GM20431 (cell line): Measurements from ENCODE around the gene LEKR1.

ENCODE experiments used
- in situ Hi-C: fragments of 300-500 bp; cut with MseI, MboI; formaldehyde crosslinking; loops from one replicate; pipeline ENCODE4 v1.15.0; 2020; ENCODE audit warnings: low sequenced_read_pairs; ENCODE audit not compliant: unreplicated experiment

The LEKR1 gene

DNA sequence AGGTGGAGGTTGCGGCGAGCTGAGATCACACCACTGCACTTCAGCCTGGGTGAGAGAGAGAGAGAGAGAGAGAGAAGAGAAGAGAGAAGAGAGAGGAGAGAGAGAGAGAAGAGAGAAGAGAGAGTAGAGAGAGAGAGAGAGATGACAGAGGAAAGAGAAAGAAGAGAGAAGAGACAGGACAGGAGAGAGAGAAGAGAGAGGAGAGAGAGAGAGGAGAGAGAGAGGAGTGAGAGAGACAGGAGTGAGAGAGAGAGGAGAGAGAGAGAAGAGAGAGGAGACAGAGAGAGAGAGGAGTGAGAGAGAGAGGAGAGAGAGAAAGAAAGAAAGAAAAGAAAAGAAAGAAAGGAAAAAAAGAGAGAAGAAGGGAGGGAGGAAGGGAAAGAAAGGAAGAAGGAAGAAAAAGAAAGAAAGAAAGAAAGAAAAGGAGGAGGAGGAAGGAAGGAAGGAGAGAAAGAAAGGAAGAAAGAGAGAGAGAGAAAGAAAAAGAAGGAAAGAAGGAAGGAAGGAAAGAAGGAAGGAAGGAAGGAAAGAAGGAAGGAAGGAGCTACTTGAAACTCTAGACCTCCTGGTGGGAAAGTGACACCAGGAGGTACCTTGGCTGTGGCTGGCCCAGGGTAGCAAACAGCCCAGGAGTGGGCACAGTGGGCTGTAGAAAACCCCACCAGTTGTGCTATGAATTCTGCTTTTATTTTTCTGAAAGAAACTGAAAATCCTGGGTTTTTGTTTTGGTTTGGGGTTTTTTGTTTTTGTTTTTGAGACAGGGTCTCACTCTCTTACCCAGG, 245.8 kb downstream of the LEKR1 start:
- in situ Hi-C loops, result no loop called here

DNA sequence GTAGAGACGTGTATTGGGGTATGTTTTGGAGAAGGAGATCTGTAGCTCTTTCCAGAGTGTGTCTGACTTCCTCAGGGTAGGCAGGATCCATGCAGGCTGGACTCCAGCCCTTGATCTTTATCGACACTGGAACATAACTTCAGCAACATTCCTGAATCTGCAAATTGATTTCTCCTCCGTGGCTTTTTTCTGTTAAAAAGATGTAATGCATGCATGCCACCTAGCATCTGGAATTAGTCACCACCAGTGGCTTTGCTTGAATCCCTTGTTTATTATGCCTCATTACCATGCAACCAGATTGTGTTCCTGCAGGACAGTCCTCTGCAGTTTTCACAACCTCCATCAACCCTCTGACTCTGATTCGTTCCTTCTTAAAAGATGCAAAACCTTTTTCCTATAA, 247.7 kb downstream of the LEKR1 start:
- in situ Hi-C loops, result no loop called here

DNA sequence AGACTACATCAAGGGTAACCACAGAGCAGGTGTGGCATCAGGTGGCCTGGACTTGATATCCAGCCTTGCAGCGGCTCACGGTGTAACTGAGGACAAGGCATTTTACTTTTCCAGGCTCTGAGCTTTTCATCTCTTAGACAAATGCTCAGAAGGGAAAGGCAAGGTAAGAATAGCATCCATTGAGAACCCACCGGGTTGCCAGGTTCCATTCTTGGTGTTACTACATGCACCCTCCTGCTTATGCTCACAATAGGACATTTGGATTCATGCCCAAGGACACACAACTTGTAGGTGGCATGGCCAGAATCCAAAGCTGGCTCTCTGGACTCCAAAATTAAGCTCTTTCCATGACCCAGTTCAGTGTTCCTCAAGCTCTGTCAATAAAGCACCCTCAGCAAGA, 248.3 kb downstream of the LEKR1 start:
- in situ Hi-C loops, result no loop called here

DNA sequence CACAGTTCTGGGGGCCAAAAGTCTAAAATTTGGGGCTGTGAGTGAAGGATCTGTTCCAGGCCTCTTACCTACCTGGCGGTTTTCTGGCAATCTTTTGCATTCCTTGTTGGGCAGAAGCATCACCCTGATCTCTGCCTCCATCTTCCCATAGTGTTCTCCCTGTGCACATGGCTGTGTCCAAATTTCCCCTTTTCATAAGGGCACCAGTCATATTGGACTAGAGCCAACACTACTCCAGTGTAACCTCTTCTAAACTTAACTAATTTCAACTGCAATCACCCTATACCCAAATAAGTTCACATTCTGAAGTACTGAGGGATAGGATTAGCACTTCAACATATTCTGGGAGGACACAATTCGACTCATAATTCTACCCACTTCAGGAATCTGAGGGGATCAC, 248.8 kb downstream of the LEKR1 start:
- in situ Hi-C loops, result loop anchor here (25.0 kb wide), 1 partner anchor 538 kb away; no protein-coding TSS in a partner anchor

DNA sequence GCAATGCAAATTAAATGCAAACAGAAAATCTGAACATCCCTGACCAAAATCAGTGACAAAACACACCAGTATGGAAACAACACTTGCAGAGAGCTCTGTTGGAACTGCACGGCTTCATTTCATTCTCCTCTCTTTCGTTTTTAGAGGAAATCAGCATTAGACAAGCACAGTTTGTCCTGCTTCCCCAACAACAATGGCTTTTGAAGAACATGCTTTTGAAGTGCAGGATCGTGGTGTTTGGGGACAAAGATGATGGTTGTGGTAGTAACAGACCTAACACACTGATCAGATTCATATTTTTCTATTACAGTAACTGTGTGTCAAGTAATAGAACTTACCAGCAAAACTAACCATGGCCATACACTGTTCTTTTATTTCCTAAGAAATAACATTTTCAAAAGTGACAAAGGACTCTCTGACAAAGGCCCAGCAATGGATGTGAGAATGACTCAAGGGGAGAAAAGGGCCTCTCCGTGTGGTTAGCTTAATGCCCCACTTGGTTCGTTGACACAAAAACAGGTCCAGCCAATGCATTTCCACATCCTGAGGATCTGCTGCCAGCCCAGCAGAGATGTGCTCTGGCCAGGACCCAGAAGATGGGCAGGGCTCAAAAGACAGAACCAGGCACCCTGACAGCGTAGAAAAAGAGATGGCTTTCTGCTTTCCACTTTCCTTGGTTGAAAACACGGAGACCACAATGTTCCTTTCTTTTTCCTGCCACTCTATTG, 249.7 kb downstream of the LEKR1 start:
- in situ Hi-C loops, result loop anchor here (25.0 kb wide), 1 partner anchor 539 kb away; no protein-coding TSS in a partner anchor

DNA sequence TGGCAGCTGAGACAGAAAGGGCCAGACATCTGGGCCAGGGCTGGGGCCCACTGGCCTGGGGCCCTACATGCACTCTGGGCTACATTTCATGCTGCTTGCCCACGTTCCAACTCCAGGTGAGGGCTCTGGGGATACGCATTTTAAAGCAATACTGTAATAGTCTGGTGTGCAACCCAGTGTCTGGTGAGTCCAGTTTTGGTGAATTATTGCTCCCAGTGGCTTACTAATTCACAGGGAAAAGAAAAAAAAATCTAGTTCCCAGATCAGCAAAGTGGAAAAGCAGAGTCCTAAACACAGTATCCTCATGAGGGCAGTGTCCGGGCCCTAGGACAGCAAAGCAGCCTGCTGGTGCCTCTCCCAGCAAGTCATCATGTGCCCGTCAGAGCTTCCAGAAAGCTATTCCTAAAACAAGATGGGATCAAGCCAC, 251.4 kb downstream of the LEKR1 start:
- in situ Hi-C loops, result loop anchor here (25.0 kb wide), 1 partner anchor 540 kb away; no protein-coding TSS in a partner anchor

DNA sequence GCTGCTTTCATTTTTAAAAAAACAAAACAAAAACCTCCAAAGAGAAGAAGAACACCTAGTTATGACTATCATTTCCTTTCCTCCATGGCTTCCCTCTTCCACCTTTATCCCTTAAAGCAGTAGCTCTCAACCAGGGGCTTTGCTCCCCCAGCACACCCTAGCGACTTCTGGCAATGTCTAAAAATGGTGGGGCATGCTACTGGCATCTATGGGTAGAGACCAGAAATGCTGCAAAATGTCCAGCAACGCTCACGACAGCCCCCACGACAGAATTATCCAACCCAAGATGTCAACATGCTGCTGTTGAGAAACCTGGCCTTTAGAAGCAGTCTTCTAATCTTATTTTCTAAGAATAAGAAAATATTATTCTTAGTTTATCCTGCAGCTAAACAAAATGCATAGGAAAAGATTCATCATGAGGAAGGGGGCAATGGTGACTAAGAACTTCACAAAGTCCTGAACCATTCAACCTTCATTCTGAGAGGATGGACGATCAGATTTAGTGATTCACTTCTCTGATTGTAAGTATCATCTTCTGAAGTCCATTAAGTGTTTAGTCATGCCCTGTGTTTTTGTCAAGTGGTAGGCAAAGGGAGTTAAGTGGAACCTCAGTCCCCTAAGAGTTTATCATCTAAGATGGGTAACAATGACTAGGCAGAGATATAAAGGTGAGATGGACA, 252.1 kb downstream of the LEKR1 start:
- in situ Hi-C loops, result loop anchor here (25.0 kb wide), 1 partner anchor 541 kb away; no protein-coding TSS in a partner anchor

DNA sequence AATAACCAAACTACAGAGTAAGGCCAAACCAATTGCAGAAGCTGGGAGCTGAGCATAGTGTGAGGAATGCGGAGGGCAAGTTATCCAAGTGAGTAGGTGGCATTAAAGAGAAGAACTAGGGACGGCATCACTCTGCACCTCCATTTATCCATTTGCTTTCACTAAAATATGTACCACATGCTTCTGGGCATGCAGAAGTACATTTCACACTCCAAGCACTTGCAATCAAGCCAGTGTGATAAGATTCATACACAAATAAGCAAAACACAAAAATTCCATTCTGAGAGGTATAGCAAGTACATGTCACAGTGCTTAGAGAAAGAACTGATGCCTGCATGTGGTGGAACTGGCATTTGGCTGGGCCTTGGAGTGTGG, 252.6 kb downstream of the LEKR1 start:
- in situ Hi-C loops, result loop anchor here (25.0 kb wide), 1 partner anchor 541 kb away; no protein-coding TSS in a partner anchor

DNA sequence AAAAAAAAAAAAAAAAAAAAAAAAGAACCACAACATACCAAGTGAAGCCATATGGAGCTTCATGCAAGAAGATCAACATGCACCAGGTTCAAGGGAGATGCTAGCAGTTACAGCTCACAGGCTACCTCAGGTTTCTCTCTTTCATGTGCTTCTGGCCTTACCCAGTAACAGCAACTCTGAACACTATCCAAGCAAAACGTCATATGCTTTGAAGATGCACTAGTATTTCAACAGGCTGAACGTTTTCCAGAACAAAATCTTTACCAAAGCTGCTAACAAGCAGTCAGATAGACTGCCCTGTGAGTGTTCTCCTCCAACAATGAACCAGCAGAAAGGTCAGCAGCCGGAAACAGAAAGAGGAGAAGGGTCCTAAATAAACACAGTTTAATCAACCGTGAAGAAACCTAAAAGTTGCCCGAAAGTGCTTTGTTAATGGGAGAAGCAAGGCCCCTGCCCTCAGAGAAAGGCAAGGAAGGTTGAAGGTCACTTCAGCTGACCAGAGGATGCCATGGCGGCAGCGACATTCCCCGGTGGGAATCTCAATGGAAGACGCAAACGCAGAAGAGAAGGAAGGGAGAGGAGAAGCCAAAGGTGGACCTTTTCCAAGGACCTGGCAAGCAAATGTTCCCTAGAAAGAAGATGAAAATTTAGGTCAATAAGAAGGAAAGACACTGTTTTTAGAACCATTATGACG, 253.7 kb downstream of the LEKR1 start:
- in situ Hi-C loops, result loop anchor here (10.0 to 25.0 kb wide), 2 partner anchors 405 to 543 kb away; partner anchors contain the start of gene TIPARP

DNA sequence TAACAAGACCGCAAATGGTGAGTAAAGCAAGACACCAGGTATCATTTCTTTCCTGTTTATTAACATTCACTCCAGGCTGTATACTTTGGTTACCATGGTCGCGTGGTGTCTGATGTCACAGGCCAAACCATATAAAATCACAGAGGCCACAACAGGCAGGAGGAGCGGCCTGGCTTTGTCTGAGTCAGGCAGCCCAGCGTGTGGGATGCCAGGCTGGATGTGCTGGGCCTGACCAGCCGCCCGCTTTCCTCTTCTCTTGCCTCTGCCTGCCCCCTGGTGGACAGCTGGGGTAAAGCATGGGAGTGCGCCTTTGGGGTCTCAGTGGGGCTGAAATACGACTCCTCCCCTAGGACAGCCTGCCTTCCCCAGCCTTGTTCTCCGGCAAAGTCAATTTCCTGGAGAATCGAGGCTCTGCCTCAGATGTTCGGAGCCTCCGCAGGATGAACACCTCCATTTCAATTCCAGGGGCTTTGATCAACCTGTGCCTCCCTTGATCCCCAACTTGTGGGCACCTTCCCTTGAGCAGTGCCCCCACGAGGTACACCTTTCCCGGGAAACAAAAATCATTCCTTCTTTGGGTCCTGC, 255.6 kb downstream of the LEKR1 start:
- in situ Hi-C loops, result loop anchor here (10.0 to 25.0 kb wide), 2 partner anchors 407 to 544 kb away; partner anchors contain the start of gene TIPARP

DNA sequence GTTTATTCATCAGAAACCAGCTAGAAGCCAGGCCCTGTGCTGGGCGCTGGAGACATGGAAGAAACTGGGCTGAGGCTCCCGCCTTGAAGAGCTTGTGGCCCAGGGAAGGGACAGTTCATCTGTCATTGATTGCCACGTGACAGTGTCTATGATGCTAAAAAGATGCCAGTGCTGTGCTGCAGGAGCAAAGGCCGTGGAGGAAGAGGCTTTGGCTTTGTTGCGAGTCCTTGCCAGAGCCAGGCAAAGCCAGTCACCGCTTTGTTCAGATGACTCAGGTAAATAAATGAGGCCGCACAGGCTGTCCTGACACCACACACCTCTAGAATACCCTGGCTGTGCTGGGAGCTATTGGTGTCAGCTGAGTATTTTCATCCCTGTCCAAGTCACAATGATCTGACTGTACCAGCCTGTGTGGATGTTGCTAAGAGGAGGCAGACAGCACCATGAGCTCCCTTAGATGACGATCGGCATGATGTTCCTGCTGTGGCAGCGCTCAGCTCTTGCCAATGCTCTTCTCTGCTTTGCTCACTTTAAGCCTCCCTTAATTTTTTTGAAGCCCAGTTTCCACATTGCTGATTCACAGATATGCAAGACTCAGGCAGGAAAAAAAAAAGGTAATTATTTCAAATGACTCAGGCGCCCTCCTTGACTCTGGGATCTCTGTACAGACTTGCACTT, 256.3 kb downstream of the LEKR1 start:
- in situ Hi-C loops, result loop anchor here (10.0 to 25.0 kb wide), 2 partner anchors 408 to 545 kb away; partner anchors contain the start of gene TIPARP

DNA sequence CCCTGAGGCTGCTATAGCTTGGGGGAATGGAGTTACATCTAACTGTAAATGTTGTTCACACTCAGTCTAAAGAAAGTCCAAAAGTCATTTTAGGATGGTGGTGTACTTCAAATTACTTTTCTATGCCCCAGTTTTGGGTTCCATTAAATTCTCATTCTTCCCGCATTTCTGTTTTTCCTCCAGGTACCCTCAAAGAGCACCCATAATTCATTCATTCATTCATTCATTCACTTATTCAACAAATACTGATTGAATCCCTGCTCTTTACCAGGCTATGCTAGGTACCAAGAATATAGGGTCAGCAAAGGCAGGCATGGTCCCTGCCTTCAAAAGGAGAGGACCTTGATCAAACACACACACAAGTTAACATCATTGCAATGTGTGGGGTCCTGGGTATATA, 257.7 kb downstream of the LEKR1 start:
- in situ Hi-C loops, result loop anchor here (10.0 to 25.0 kb wide), 2 partner anchors 409 to 547 kb away; partner anchors contain the start of gene TIPARP

DNA sequence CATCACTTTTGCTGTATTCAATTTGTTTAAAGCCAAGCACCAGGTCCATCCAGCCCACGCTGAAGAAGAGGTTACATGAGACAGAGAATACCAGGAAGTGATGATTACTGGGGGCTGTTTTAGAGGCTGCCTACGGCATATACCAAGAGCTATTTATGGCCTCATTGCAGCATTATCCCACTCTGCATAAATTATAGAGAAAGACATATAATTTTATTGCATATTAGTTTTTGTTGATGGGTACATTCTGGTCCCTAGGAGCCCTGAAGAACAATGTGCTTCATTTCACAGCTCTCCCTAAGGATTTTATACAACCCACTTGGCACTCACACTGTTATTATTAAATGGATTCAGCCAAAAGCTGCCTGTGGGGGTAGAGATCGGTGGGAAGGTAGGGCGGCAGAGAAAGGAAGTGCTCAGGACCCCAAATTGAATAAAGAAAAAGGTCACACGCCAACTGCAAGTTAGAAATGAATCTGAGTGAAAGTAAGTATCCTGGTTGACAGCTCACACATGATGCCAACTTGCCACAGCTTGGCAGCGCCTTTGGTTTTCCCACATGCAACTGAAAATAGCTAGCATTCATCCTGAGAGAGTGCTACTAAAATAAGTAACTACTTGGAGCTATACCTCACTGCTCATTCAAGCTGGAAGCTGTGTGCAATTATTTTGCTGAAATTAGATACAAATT, 260.1 kb downstream of the LEKR1 start:
- in situ Hi-C loops, result loop anchor here (10.0 to 25.0 kb wide), 2 partner anchors 411 to 549 kb away; partner anchors contain the start of gene TIPARP

DNA sequence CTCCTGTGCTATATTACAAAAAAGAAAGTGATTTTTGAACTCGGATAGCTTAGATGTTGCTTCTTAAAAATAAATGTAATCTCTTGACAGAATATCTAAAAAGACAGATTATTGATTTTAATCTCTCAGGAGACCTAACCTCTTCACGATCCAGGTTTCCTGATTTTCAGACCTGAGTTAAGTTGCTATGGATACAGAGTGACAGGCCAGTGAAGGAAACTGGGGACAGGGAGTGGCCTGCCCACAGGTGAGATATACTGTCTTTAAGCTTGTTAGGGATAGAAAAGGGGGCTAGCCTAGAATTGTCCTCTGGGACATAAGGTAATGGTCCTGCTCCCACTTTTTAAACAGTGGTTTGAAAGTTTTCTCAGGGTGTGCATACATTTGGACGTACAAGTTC, 260.6 kb downstream of the LEKR1 start:
- in situ Hi-C loops, result loop anchor here (10.0 to 25.0 kb wide), 2 partner anchors 412 to 549 kb away; partner anchors contain the start of gene TIPARP

DNA sequence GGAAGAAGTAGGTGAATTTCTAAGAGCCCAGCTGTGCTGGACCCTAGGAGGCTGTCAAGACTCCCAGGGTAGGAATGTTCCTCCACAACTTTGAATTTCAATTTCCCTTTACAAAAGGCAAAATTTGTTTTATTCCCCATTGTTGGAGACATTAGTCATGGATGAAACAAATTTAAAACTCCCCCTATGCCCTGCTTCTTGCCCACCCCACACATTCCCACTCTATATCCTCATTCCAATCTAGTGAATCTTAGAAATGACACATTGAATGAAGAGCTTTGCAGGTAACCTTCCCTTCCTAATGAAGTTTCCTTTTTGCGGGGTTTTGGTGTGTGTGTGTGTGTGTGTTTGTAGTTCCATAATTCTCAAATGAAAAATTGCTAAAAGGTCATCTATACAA, 261.2 kb downstream of the LEKR1 start:
- in situ Hi-C loops, result loop anchor here (10.0 to 25.0 kb wide), 2 partner anchors 413 to 550 kb away; partner anchors contain the start of gene TIPARP

DNA sequence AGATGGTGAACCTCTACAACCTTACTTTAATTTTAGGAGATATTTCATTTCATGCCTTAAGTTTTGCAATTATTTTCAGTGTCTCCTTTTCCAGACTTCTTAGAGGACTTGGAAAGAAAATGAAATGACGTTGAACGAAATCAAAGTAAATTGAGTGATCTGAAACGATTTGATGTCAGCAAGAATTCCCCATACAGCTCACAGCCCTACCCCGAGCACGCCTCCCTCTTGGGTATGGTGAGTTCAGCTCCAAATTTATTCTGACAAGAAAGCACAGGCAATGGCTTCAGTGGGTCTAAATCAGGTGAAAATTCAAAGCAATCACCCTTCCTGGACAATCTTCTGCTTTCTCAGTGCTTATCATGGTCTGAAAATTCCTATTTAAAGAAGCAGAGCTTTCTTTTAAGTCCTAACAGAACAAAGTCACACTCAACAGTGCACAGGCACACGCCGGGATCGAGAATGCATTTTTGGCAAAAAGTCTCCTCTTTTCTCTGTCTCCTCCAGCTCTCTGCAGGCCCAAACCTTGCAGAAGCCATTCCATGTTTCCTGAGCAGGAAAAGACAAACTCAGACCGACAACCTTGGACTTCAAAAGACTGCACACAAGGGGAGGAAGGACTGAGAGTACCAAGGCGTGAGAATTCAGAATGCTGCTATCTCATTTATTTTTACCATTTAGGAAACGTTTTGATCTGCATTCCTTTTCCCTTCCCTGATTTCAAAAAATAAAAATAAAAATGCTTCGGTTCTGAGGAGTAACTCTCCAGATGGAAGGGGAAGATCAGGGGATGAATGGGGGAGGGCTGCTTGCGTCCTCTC, 261.8 kb downstream of the LEKR1 start:
- in situ Hi-C loops, result loop anchor here (10.0 to 25.0 kb wide), 2 partner anchors 413 to 551 kb away; partner anchors contain the start of gene TIPARP
